PC-3 (cell line): ENCODE results near the gene CPSF3. TPM values are rescaled to one million over a fixed set of nuclear protein-coding genes. Genes with fewer than 3 reads are reported as not detected.
"Not testable (repeated sequence)": the region's sequence is repeated elsewhere in the genome, so short reads cannot be mapped to it uniquely, and the experiment has no call there.

Source experiments
- ATAC-seq: fragments of 200-7000 bp; cut with Tn5 transposase; 2 replicates; pipeline ENCODE4 v1.9.1; 2020; ENCODE audit warnings: mild to moderate bottlenecking, moderate library complexity
- BruUV-seq: library from RNA; stranded (reverse); fragments of 400-500 nt; replicated peaks from 2 replicates; lab custom pipeline; 2021; lab: Mats Ljungman, UMichigan
- CTCF ChIA-PET: fragments of 300-600 bp; sonication (Branson Sonifier 250); formaldehyde crosslinking; loops from one replicate; lab custom pipeline; 2022; ENCODE audit warnings: antibody characterized with exemption; lab: Charles Lee
- POLR2A ChIA-PET: fragments of 300-600 bp; sonication (Branson Sonifier 250); formaldehyde crosslinking; loops from one replicate; lab custom pipeline; 2022; ENCODE audit warnings: antibody characterized with exemption; ENCODE audit not compliant: unreplicated experiment; lab: Charles Lee
- DNase-seq: peaks from one replicate; pipeline ENCODE4 v3.0.0-alpha.2; 2015
- H2AFZ ChIP-seq: fragments of 300-600 bp; sonication (generic); 2 replicates; pipeline ENCODE4 v1.6.0; 2016; ENCODE audit warnings: antibody characterized with exemption, low read length
- H3F3A ChIP-seq: fragments of 300-600 bp; sonication (generic); one replicate; pipeline ENCODE4 v1.6.0; 2017; ENCODE audit warnings: antibody characterized with exemption, low read length, control low read depth, mild to moderate bottlenecking; ENCODE audit not compliant: unreplicated experiment
- H3K27ac ChIP-seq: fragments of 300-600 bp; sonication (generic); 2 replicates; pipeline ENCODE4 v1.5.1; 2016; ENCODE audit warnings: mild to moderate bottlenecking, low read length
- H3K27me3 ChIP-seq: fragments of 300-600 bp; sonication (generic); 2 replicates; pipeline ENCODE4 v1.6.1; 2016; ENCODE audit warnings: low read length, mixed read lengths
- H3K36me3 ChIP-seq: fragments of 300-600 bp; sonication (generic); 2 replicates; pipeline ENCODE4 v1.6.1; 2016; ENCODE audit warnings: low read depth, mixed run types, low read length, mixed read lengths
- H3K4me1 ChIP-seq: fragments of 300-600 bp; sonication (generic); 2 replicates; pipeline ENCODE4 v1.5.1; 2016; ENCODE audit warnings: low read length; ENCODE audit not compliant: insufficient read depth
- H3K4me2 ChIP-seq: fragments of 300-600 bp; sonication (generic); 2 replicates; pipeline ENCODE4 v1.6.0; 2016; ENCODE audit warnings: low read length
- H3K4me3 ChIP-seq: fragments of 300-600 bp; sonication (generic); 2 replicates; pipeline ENCODE4 v1.5.1; 2016; ENCODE audit warnings: mild to moderate bottlenecking, low read length, mixed read lengths
- H3K79me2 ChIP-seq: fragments of 300-600 bp; sonication (generic); 2 replicates; pipeline ENCODE4 v1.6.1; 2017; ENCODE audit warnings: low read length, mixed read lengths
- H3K9ac ChIP-seq: fragments of 300-600 bp; sonication (generic); 2 replicates; pipeline ENCODE4 v1.6.0; 2016; ENCODE audit warnings: mild to moderate bottlenecking, low read length
- H3K9me2 ChIP-seq: fragments of 300-600 bp; sonication (generic); replicated peaks from 2 replicates; pipeline ENCODE4 v1.6.1; 2016; ENCODE audit warnings: mixed run types, low read length, mixed read lengths
- H3K9me3 ChIP-seq: fragments of 300-600 bp; sonication (generic); 2 replicates; pipeline ENCODE4 v1.6.1; 2016; ENCODE audit warnings: low read length, mixed read lengths
- H4K20me1 ChIP-seq: fragments of 300-600 bp; sonication (generic); 2 replicates; pipeline ENCODE4 v1.6.1; 2016; ENCODE audit warnings: low read length, mixed read lengths
- EZH2 ChIP-seq: fragments of 300-600 bp; sonication (generic); IDR thresholded peaks from one replicate; pipeline ENCODE4 v1.6.1; 2017; ENCODE audit warnings: antibody characterized with exemption, mild to moderate bottlenecking, low read length; ENCODE audit not compliant: unreplicated experiment
- EZH2phosphoT487 ChIP-seq: fragments of 300-600 bp; sonication (generic); IDR thresholded peaks from 2 replicates; pipeline ENCODE4 v1.6.1; 2018; ENCODE audit warnings: mild to moderate bottlenecking, antibody characterized with exemption, low read length, borderline replicate concordance
- intact Hi-C: fragments of 100-400 bp; cut with micrococcal nuclease; formaldehyde crosslinking; loops from 2 replicates; pipeline ENCODE4 v1.9.0; 2023
- total RNA-seq: library from RNA; depleted of rRNA; stranded (reverse); fragments of >200 nt; gene quantifications from 2 replicates; pipeline ENCODE4 v1.2.3, GENCODE V29; 2014
- TF ChIP-seq, protein P1 (sequence below): fragments of 300-600 bp; sonication (generic); conservative IDR thresholded peaks from 2 replicates; pipeline ENCODE4 v1.5.1; 2017; ENCODE audit warnings: antibody characterized with exemption, low read depth, mild to moderate bottlenecking, low read length

Gene CPSF3
- total RNA-seq, 1 experiment from 2014 or later = 60.1 TPM

- no peak for DNase-seq
- POLR2A ChIA-PET = no interaction called here
Observed at GRCh38 chr2:9394816-9395215, 28.6 kb upstream of the CPSF3 start.

GRCh38 chr2:9397201-9397600 lies 26.3 kb upstream of the CPSF3 start:
- POLR2A ChIA-PET = no interaction called here
- H3K36me3 ChIP-seq = peaks cover 17% of the 10 kb centered on the region
- intact Hi-C loops = no loop called here

More at GRCh38 chr2:9394816-9395215, 28.6 kb upstream of the CPSF3 start:
- Histone ChIP-seq H3K9me3 (no peaks in the 10 kb centered on the region), H3K27ac (no peak overlapping the region), H3K4me1 (no peaks in the 10 kb centered on the region), H3K4me2 (no peak overlapping the region), H3K36me3 (peaks cover 29% of the 10 kb centered on the region), H3K4me3 (no peak overlapping the region), H3K79me2 (no peaks in the 10 kb centered on the region), H3K27me3 (no peaks in the 10 kb centered on the region), H3K9ac (no peak overlapping the region), H2AFZ (no peak overlapping the region), H3K9me2 (no peaks in the 10 kb centered on the region), H3F3A (no peaks in the 10 kb centered on the region), H4K20me1 (no peaks in the 10 kb centered on the region)
- TF ChIP-seq, protein P1, sequence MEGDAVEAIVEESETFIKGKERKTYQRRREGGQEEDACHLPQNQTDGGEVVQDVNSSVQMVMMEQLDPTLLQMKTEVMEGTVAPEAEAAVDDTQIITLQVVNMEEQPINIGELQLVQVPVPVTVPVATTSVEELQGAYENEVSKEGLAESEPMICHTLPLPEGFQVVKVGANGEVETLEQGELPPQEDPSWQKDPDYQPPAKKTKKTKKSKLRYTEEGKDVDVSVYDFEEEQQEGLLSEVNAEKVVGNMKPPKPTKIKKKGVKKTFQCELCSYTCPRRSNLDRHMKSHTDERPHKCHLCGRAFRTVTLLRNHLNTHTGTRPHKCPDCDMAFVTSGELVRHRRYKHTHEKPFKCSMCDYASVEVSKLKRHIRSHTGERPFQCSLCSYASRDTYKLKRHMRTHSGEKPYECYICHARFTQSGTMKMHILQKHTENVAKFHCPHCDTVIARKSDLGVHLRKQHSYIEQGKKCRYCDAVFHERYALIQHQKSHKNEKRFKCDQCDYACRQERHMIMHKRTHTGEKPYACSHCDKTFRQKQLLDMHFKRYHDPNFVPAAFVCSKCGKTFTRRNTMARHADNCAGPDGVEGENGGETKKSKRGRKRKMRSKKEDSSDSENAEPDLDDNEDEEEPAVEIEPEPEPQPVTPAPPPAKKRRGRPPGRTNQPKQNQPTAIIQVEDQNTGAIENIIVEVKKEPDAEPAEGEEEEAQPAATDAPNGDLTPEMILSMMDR = no peak
- TF ChIP-seq EZH2phosphoT487 = no peak
- TF ChIP-seq EZH2 = no peak
- intact Hi-C loops = no loop called here
- no TSS peak for BruUV-seq
- CTCF ChIA-PET = no interaction called here
- ATAC-seq = no peak

GRCh38 chr2:9398251-9398650 lies 25.2 kb upstream of the CPSF3 start:
- H3K27me3 ChIP-seq, intact Hi-C loops, H4K20me1 ChIP-seq, H3K9ac ChIP-seq, CTCF ChIA-PET, DNase-seq, H3K79me2 ChIP-seq, H3F3A ChIP-seq, H3K4me2 ChIP-seq, ATAC-seq, H3K27ac ChIP-seq, H2AFZ ChIP-seq, H3K9me2 ChIP-seq, H3K9me3 ChIP-seq, BruUV-seq, POLR2A ChIA-PET, H3K4me1 ChIP-seq, H3K4me3 ChIP-seq: not testable (repeated sequence)
- peaks cover 25% of the 10 kb centered on the region for H3K36me3 ChIP-seq

More at GRCh38 chr2:9397201-9397600, 26.3 kb upstream of the CPSF3 start:
- H4K20me1 ChIP-seq = no peaks in the 10 kb centered on the region
- TF ChIP-seq EZH2 = no peak
- no peak for TF ChIP-seq EZH2phosphoT487
- TF ChIP-seq, protein P1 = no peak
- no peak overlapping the region for H3K9ac ChIP-seq
- H2AFZ ChIP-seq = no peak overlapping the region
- H3K9me3 ChIP-seq = no peaks in the 10 kb centered on the region
- no peak for ATAC-seq
- DNase-seq = no peak
- H3F3A ChIP-seq = no peaks in the 10 kb centered on the region
- BruUV-seq = no TSS peak
- CTCF ChIA-PET = no interaction called here
- no peaks in the 10 kb centered on the region for H3K27me3 ChIP-seq
- no peaks in the 10 kb centered on the region for H3K79me2 ChIP-seq
- no peak overlapping the region for H3K27ac ChIP-seq
- no peaks in the 10 kb centered on the region for H3K9me2 ChIP-seq
- no peak overlapping the region for H3K4me2 ChIP-seq
- H3K4me1 ChIP-seq = peaks cover 7% of the 10 kb centered on the region
- no peak overlapping the region for H3K4me3 ChIP-seq
